Omental fat pad (tissue), 4 donors: ENCODE results near the gene MPEG1. TPM values are rescaled to one million over a fixed set of nuclear protein-coding genes. Genes with fewer than 3 reads are reported as not detected.

Source experiments
- ATAC-seq: fragments of 150-250 bp; one replicate; pipeline ENCODE4 v1.9.1; 2016; ENCODE audit warnings: mild to moderate bottlenecking, moderate library complexity; ENCODE audit not compliant: low FRiP score
- DNase-seq: peaks from one replicate; pipeline ENCODE4 v3.0.0-alpha.2; 2019; ENCODE audit warnings: low spot score
- CTCF ChIP-seq, 3 donors: fragments of 450-650 bp; IDR thresholded peaks; one replicate each; pipeline ENCODE4 v1.5.1; 2016 to 2017; ENCODE audit warnings: antibody characterized with exemption in 3 of 3, mild to moderate bottlenecking in 3 of 3, moderate library complexity in 2 of 3
- total RNA-seq, 4 donors: library from RNA; depleted of rRNA; stranded (reverse); fragments of >200 nt; gene quantifications; one replicate each; pipeline ENCODE4 v1.1.0, GENCODE V29; 2016

The MPEG1 gene
- total RNA-seq, 4 donors from 2014 or later: 41.7 to 51.1 (median 47.5) TPM

DNA sequence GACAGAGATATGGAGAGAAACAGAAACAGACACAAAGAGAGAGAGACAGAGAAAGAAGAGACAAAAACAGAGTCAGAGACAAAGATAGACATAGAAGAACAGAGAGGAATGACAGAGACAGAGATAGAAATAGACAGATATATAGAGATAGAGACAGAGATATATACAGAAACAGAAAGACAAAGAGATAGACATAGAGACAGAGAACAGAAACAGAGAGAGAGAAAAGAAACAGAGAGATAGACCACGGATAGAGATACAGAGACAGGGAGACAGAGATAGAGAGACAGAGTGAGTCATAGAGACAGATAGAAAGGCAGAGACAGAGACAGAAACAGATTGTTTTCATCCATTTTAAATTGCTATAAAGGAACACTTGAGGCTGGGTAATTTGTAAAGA lies 12.3 kb upstream of the MPEG1 start:
- no peak for TF ChIP-seq CTCF (IDR thresholded peaks at IDR 0.05)
- no peak for DNase-seq
- no peak for ATAC-seq

DNA sequence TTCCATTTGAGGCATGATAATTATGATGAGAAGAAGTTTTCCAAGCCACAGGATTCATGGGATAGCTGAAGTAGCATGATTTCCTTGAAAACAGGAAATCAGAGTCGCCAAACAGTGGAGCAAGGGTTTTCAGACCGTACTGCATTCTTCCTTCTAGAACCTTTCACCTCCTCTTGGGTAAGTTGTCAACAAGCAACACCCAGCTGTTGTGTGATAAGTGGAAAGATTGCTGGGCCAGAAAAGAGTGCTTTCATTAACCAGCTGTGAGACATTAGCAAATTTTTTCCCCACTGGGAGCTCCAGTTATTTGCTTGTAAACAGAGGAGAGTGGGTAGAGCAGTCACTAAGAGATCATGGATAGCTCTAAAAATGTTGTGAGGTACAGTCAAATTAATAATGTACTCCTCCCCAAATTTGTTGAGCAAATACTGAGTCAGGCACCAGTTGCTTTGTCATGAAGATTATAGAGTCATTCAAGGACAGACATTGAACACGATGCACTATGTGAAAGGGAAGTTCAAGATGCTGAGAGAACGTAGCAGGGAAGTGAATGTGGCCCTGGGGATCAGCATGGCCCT lies 11.7 kb upstream of the MPEG1 start:
- ATAC-seq: peak; percentile 46

GRCh38 chr11:59223611-59224010 lies 10.9 kb upstream of the MPEG1 start:
- ATAC-seq: no peak

More for the DNA sequence above, 11.7 kb upstream of the MPEG1 start:
- no peak for DNase-seq
- no peak for TF ChIP-seq CTCF (IDR thresholded peaks at IDR 0.05)

DNA sequence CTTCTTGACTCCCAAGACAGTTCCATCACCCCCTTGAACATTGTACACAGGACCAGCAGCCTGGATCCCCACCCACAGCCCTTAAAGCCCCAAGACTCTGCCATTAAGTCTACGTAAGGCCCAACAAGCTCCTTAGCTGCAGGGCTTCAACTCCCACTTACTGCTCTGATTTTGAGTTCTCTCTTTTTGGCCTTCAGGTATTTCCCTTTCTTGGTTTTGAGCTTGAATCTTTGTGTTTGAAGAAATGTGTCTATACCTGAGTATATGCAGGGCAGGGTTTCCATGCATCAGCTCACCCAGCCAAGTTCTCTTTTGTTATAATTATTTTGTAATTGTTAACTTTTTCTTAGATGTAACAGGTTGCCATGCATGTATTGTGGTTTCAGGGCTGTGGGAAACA lies 10.4 kb upstream of the MPEG1 start:
- no peak for TF ChIP-seq CTCF (IDR thresholded peaks at IDR 0.05)
- ATAC-seq: no peak
- DNase-seq: no peak

More at GRCh38 chr11:59223611-59224010, 10.9 kb upstream of the MPEG1 start:
- DNase-seq: no peak
- TF ChIP-seq CTCF (IDR thresholded peaks at IDR 0.05): no peak

- DNase-seq (no peak), ATAC-seq (no peak)
- TF ChIP-seq CTCF (IDR thresholded peaks at IDR 0.05): no peak
Measured at GRCh38 chr11:59222464-59223060, 9.8 kb upstream of the MPEG1 start.

DNA sequence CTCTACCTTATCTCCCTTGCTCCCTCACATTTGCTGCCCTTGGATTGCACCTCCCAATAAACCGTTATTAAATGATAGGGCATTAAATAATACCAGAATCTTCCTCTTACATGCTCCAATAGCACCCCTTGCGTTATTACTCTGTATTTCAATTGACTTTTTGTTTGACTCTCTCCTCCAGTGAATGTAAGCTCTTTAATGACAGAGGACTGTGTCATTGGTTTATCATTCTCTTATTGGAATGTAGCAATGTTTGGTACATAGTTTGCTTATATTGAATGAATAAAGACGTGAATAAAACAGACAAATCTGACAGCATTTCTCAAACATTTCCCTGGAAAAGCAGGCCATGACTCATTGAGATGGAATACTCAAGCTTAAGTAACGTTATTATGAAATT lies 8.7 kb upstream of the MPEG1 start:
- no peak for DNase-seq
- ATAC-seq: peak; percentile 82
- TF ChIP-seq CTCF (IDR thresholded peaks at IDR 0.05): no peak

DNA sequence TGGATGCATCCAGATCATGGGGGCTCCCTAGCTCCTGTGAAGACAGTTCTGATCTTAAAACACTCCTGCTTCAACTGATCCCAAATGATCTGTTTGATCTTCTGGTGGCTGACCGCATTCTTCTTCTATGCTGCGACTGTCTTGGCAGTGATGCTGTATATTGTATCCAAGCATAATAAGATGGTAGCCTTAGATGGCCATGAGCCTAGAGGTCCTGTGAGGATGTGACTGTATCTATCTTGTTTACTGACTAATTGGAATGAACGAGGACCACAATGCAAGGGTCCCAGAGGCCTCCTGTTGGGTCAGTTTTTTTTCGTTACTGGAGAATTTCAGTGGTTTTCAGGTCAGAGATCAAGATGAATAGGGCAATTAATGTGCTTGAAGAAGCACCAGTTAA lies 7.1 kb upstream of the MPEG1 start:
- DNase-seq (no peak), ATAC-seq (no peak)
- no peak for TF ChIP-seq CTCF (IDR thresholded peaks at IDR 0.05)
